ENCODE data around the gene PRKCE. TPM values are rescaled to one million over a fixed set of nuclear protein-coding genes. Genes with fewer than 3 reads are reported as not detected.

PRKCE gene
- total and polyA plus RNA-seq, 2 donors (not counting 1 experiment from before 2014, with no cell fraction given), result 14.1 to 19.0 TPM

DNA sequence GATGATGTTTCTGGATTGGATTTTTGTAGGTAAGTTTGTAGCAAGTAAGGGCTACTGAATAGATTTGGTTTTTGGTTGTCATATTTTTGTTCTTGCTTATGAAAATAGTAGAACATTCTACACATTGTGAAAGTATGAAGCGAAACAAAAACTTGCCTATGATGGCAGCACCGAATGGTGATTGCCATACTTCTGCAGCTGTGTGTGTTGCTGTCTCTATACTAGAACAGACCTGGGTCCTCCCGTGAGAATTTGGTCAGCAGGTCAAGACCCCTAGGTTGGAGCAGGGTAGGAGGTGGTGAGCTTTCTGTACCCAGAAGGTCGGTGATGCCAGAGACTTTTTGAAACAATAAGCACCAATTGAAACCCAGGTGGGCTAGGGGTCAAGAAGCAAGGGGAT is 322.6 kb downstream of the PRKCE start:
- TF ChIP-seq EZH2 (IDR thresholded peaks at IDR 0.05; ENCODE audit: low read length, missing control alignments), result no peak
- no peak overlapping the region for H3K4me3 ChIP-seq (replicated peaks in 1 of 4; ENCODE audit: control extremely low read depth in 1 of 4, insufficient read depth in 1 of 4, low read depth in 3 of 4, low read length in 4 of 4)
- no peak overlapping the region for H3K27ac ChIP-seq (ENCODE audit: insufficient read depth, low read length)
- DNase-seq (ENCODE audit: low read depth in 2 of 2), result no peak
- no peaks in the 10 kb centered on the region for H4K20me1 ChIP-seq (ENCODE audit: control insufficient read depth, extremely low read depth, insufficient read depth, low read length)
- H3K4me2 ChIP-seq (ENCODE audit: extremely low read depth, insufficient read depth, low read length), result no peak overlapping the region
- H3K9ac ChIP-seq (ENCODE audit: insufficient read depth, low read length), result no peak overlapping the region
- peaks cover 4% of the 10 kb centered on the region for H3K4me1 ChIP-seq (ENCODE audit: control insufficient read depth, extremely low read depth, insufficient read depth, low read length)
- no peaks in the 10 kb centered on the region for H3K9me3 ChIP-seq (ENCODE audit: control insufficient read depth, insufficient read depth, low read depth, low read length)
- H3K27me3 ChIP-seq (ENCODE audit: control insufficient read depth, insufficient read depth, low read length), result no peaks in the 10 kb centered on the region
- no peak overlapping the region for H2AFZ ChIP-seq (ENCODE audit: low read length)
- H3K36me3 ChIP-seq (ENCODE audit: control insufficient read depth, insufficient read depth, low read length), result no peaks in the 10 kb centered on the region
- H3K79me2 ChIP-seq (ENCODE audit: control insufficient read depth, insufficient read depth, low read length), result no peaks in the 10 kb centered on the region

DNA sequence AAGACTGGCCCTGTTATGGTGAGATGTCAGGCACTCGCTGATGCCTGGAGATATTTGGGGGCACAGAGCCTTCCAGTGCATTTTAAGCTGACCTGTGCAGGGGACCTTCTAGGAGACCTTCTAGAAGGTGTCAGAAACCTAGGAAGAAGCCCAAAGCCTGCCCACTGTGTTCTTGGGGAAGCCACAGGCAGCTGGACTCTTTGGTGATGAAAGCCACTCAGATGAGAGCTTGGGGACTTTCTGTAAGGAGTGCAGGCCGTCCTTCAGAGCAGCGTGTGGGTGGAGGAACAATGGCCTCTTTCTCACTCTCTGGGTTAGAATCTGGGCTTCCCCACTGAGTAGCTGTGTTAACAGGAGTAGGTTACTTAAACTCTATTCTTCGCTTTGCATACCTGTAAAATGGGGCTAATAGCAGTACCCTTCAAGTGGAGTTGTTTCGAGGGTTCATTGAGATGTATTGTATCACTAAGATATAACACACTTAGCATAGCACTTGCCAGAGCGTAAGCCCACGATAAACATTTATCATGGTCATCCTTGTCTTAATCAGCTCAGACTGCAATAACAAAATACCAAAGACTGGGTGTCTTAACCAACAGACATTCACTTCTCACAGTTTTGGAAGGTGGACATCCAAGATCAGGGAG is 323.4 kb downstream of the PRKCE start:
- H2AFZ ChIP-seq (ENCODE audit: low read length), result no peak overlapping the region
- no peak for TF ChIP-seq EZH2 (IDR thresholded peaks at IDR 0.05; ENCODE audit: low read length, missing control alignments)
- TF ChIP-seq, protein P1, sequence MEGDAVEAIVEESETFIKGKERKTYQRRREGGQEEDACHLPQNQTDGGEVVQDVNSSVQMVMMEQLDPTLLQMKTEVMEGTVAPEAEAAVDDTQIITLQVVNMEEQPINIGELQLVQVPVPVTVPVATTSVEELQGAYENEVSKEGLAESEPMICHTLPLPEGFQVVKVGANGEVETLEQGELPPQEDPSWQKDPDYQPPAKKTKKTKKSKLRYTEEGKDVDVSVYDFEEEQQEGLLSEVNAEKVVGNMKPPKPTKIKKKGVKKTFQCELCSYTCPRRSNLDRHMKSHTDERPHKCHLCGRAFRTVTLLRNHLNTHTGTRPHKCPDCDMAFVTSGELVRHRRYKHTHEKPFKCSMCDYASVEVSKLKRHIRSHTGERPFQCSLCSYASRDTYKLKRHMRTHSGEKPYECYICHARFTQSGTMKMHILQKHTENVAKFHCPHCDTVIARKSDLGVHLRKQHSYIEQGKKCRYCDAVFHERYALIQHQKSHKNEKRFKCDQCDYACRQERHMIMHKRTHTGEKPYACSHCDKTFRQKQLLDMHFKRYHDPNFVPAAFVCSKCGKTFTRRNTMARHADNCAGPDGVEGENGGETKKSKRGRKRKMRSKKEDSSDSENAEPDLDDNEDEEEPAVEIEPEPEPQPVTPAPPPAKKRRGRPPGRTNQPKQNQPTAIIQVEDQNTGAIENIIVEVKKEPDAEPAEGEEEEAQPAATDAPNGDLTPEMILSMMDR (conservative IDR thresholded peaks at IDR 0.05 in 1 of 2, IDR thresholded peaks at IDR 0.05 in 1 of 2; ENCODE audit: low read depth in 1 of 2, low read length in 2 of 2), result no peak
- no peaks in the 10 kb centered on the region for H4K20me1 ChIP-seq (ENCODE audit: control insufficient read depth, extremely low read depth, insufficient read depth, low read length)

DNA sequence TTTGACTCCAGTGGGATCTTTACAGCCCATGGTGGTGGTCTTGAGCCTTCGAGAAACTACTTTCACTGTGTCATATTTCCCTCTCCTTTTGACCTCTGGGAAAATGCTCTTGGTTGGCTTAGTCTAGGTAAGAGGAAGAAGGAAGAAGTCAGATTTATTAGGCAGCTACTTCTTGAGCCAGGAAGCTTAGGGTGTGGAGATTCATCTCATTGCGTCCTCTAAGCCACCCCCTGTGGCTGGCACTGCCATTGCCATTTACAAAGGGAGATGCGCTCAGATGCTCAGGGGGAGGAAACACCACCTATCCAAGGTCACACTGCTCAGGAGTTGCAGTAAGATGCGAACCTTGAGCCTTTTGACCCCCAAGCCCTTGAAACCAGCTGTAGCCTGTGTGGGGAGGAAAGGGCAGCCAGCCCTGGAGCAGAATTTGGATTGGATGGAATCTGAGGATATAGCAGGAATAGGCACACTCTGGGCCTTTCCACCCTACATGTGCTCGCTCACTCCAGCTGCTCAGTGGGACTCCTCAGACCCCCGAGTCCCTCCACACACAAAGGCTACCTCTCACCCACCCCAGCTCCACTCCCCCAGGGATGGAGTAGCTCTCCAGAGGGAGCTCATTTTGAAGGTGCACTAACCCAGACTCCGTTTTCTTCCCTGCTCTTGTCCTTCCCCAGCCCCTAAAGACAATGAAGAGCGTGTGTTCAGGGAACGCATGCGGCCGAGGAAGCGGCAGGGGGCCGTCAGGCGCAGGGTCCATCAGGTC is 324.5 kb downstream of the PRKCE start:
- H3K36me3 ChIP-seq (ENCODE audit: control insufficient read depth, insufficient read depth, low read length), result no peaks in the 10 kb centered on the region
- no peak overlapping the region for H3K9ac ChIP-seq (ENCODE audit: insufficient read depth, low read length)
- TF ChIP-seq, protein P1 (conservative IDR thresholded peaks at IDR 0.05 in 1 of 2, IDR thresholded peaks at IDR 0.05 in 1 of 2; ENCODE audit: low read depth in 1 of 2, low read length in 2 of 2), result no peak
- TF ChIP-seq EZH2 (IDR thresholded peaks at IDR 0.05; ENCODE audit: low read length, missing control alignments), result no peak
- H3K4me3 ChIP-seq (replicated peaks in 1 of 4; ENCODE audit: control extremely low read depth in 1 of 4, insufficient read depth in 1 of 4, low read depth in 3 of 4, low read length in 4 of 4), result no peak overlapping the region
- H3K27me3 ChIP-seq (ENCODE audit: control insufficient read depth, insufficient read depth, low read length), result no peaks in the 10 kb centered on the region
- H3K79me2 ChIP-seq (ENCODE audit: control insufficient read depth, insufficient read depth, low read length), result no peaks in the 10 kb centered on the region
- H3K27ac ChIP-seq (ENCODE audit: insufficient read depth, low read length), result no peak overlapping the region
- no peaks in the 10 kb centered on the region for H3K4me1 ChIP-seq (ENCODE audit: control insufficient read depth, extremely low read depth, insufficient read depth, low read length)
- no peak overlapping the region for H3K4me2 ChIP-seq (ENCODE audit: extremely low read depth, insufficient read depth, low read length)
- H2AFZ ChIP-seq (ENCODE audit: low read length), result no peak overlapping the region
- DNase-seq (ENCODE audit: low read depth in 2 of 2), result no peak
- no peaks in the 10 kb centered on the region for H3K9me3 ChIP-seq (ENCODE audit: control insufficient read depth, insufficient read depth, low read depth, low read length)
- H4K20me1 ChIP-seq (ENCODE audit: control insufficient read depth, extremely low read depth, insufficient read depth, low read length), result no peaks in the 10 kb centered on the region

More for the DNA sequence above, 323.4 kb downstream of the PRKCE start:
- H3K79me2 ChIP-seq (ENCODE audit: control insufficient read depth, insufficient read depth, low read length), result no peaks in the 10 kb centered on the region
- H3K4me2 ChIP-seq (ENCODE audit: extremely low read depth, insufficient read depth, low read length), result no peak overlapping the region
- no peaks in the 10 kb centered on the region for H3K9me3 ChIP-seq (ENCODE audit: control insufficient read depth, insufficient read depth, low read depth, low read length)
- no peak overlapping the region for H3K4me3 ChIP-seq (replicated peaks in 1 of 4; ENCODE audit: control extremely low read depth in 1 of 4, insufficient read depth in 1 of 4, low read depth in 3 of 4, low read length in 4 of 4)
- H3K27ac ChIP-seq (ENCODE audit: insufficient read depth, low read length), result no peak overlapping the region
- H3K27me3 ChIP-seq (ENCODE audit: control insufficient read depth, insufficient read depth, low read length), result no peaks in the 10 kb centered on the region
- H3K36me3 ChIP-seq (ENCODE audit: control insufficient read depth, insufficient read depth, low read length), result no peaks in the 10 kb centered on the region
- H3K9ac ChIP-seq (ENCODE audit: insufficient read depth, low read length), result no peak overlapping the region
- H3K4me1 ChIP-seq (ENCODE audit: control insufficient read depth, extremely low read depth, insufficient read depth, low read length), result no peaks in the 10 kb centered on the region
- DNase-seq (ENCODE audit: low read depth in 2 of 2), result no peak

Data from fibroblast of lung (primary cell).